Kidney (tissue), 14 donors: ENCODE measurements around the gene FAM118A. TPM values are rescaled to one million over a fixed set of nuclear protein-coding genes. Genes with fewer than 3 reads are reported as not detected.

Experiments used
- DNase-seq, 5 donors: peaks; one replicate each; pipeline ENCODE4 v3.0.0-alpha.2; 2013 to 2020
- FAIRE-seq: peaks from 2 replicates; lab custom pipeline; 2012; peaks lifted over from hg19 to GRCh38; lab: Jason Lieb, UNC
- H3K27ac ChIP-seq, 2 donors: one replicate each; pipeline ENCODE4 v1.7.0; 2013; ENCODE audit warnings: low read depth in 2 of 2, low read length in 2 of 2, inconsistent platforms in 1 of 2
- H3K27me3 ChIP-seq: one replicate; pipeline ENCODE4 v1.7.1; 2013; ENCODE audit warnings: low read length, inconsistent platforms; ENCODE audit not compliant: control insufficient read depth, insufficient read depth
- H3K36me3 ChIP-seq, 3 donors: one replicate each; pipeline versions ENCODE4 v1.7.0 to v1.7.1; 2013; ENCODE audit warnings: low read length in 3 of 3, control low read depth in 1 of 3, inconsistent platforms in 1 of 3; ENCODE audit not compliant: insufficient read depth in 3 of 3, control insufficient read depth in 2 of 3
- H3K4me1 ChIP-seq, 3 donors: one replicate each; pipeline versions ENCODE4 v1.7.0 to v1.7.1; 2013; ENCODE audit warnings: low read length in 3 of 3, inconsistent platforms in 1 of 3, low read depth in 1 of 3; ENCODE audit not compliant: control insufficient read depth in 2 of 3, insufficient read depth in 2 of 3
- H3K4me3 ChIP-seq, 3 donors: one replicate each; pipeline versions ENCODE4 v1.7.0 to v1.8.1; 2013; ENCODE audit warnings: low read length in 3 of 3, control low read depth in 1 of 3, inconsistent platforms in 1 of 3
- H3K9ac ChIP-seq, 3 donors: one replicate each; pipeline versions ENCODE4 v1.7.0 to v1.7.1; 2013; ENCODE audit warnings: low read length in 3 of 3, control low read depth in 1 of 3, inconsistent platforms in 1 of 3
- H3K9me3 ChIP-seq, 3 donors: one replicate each; pipeline versions ENCODE4 v1.7.0 to v1.7.1; 2013; ENCODE audit warnings: low read length in 3 of 3, control low read depth in 1 of 3, inconsistent platforms in 1 of 3; ENCODE audit not compliant: control insufficient read depth in 2 of 3, insufficient read depth in 1 of 3
- intact Hi-C: fragments of 100-400 bp; cut with DNase I; formaldehyde crosslinking; loops from one replicate; pipeline ENCODE4 v1.11.1; 2022
- polyA plus RNA-seq: library from polyadenylated mRNA; stranded (reverse); fragments of 350-450 nt; fragmentation: Illumina TruSeq; extraction: RNeasy Lipid Tissue Mini Kit (QIAGEN cat#74804); gene quantifications from one replicate; pipeline ENCODE4 v1.2.3, GENCODE V29; 2014; ENCODE audit warnings: low read depth, low replicate concordance; ENCODE audit not compliant: insufficient read depth
- total RNA-seq: library from RNA; stranded (reverse); fragmentation: NEBNext Ultra II Directional; extraction: Animal tissue kit (Norgen Biotek cat#: 25700); gene quantifications from one replicate; pipeline ENCODE4 v1.2.1, GENCODE V29; 2021
- TF ChIP-seq, protein P1 (sequence below): IDR thresholded peaks from 3 replicates; pipeline ENCODE4 v1.5.1; 2012; ENCODE audit warnings: mild to moderate bottlenecking, moderate library complexity, borderline replicate concordance; ENCODE audit not compliant: insufficient read depth; ENCODE audit errors: extremely low read depth
- donor health status: control.
- donor health status: control.
- donor health status: control.
- donor health status: control.
- donor health status: control.
- donor health status: DM: yes; HTN: yes; CAD: no.
- donor health status: Normal renal cell carcinoma (clear cell type).

The FAM118A gene
- total and polyA plus RNA-seq, 2 donors from 2014 or later: 5.7 to 13.0 TPM

DNA sequence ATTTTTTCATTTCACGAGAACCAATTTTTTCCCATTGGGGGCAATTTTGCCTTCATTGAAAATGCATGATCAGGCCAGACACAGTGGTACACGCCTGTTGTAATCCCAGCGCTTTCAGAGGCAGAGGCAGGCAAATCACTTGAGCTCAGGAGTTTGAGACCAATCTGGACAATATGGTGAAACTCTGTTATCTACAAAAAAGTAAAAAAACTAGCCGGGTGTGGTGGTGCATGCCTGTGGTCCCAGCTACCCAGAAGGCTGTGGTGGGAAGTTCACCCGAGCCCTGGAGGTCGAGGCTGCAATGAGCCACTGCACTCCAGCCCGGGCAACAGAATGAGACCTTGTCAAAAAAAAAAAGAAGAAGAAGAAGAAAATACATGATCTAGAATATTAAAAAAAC, 44.2 kb upstream of the FAM118A start:
- Histone ChIP-seq H3K4me3 (no peak overlapping the region), H3K9ac (no peak overlapping the region), H3K27me3 (no peaks in the 10 kb centered on the region), H3K9me3 (no peaks in the 10 kb centered on the region), H3K27ac (no peak overlapping the region), H3K4me1 (peaks cover 0 to 15% (median 8%) of the 10 kb centered on the region in 3 donors), H3K36me3 (no peaks in the 10 kb centered on the region)
- intact Hi-C loops: loop anchor here (5.0 kb wide), 1 partner anchor 172 kb away; no protein-coding TSS in a partner anchor
- TF ChIP-seq, protein P1, sequence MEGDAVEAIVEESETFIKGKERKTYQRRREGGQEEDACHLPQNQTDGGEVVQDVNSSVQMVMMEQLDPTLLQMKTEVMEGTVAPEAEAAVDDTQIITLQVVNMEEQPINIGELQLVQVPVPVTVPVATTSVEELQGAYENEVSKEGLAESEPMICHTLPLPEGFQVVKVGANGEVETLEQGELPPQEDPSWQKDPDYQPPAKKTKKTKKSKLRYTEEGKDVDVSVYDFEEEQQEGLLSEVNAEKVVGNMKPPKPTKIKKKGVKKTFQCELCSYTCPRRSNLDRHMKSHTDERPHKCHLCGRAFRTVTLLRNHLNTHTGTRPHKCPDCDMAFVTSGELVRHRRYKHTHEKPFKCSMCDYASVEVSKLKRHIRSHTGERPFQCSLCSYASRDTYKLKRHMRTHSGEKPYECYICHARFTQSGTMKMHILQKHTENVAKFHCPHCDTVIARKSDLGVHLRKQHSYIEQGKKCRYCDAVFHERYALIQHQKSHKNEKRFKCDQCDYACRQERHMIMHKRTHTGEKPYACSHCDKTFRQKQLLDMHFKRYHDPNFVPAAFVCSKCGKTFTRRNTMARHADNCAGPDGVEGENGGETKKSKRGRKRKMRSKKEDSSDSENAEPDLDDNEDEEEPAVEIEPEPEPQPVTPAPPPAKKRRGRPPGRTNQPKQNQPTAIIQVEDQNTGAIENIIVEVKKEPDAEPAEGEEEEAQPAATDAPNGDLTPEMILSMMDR: no peak
- no peak for DNase-seq
- FAIRE-seq: no peak

- H3K36me3 ChIP-seq: no peaks in the 10 kb centered on the region
- H3K27ac ChIP-seq: no peak overlapping the region
- DNase-seq (peak in 4 of 5 donors; percentile 78 to 92 (median 85)), FAIRE-seq (no peak)
- peak overlapping the region in 2 of 3 donors; percentile 27 to 65 for H3K9ac ChIP-seq
- no peaks in the 10 kb centered on the region for H3K27me3 ChIP-seq
- intact Hi-C loops: loop anchor here (5.0 kb wide), 1 partner anchor 169 kb away; no protein-coding TSS in a partner anchor
- H3K9me3 ChIP-seq: no peaks in the 10 kb centered on the region
- H3K4me3 ChIP-seq: peak overlapping the region; percentile 47 to 71 (median 57)
- H3K4me1 ChIP-seq: peaks cover 0 to 11% (median 10%) of the 10 kb centered on the region in 3 donors
- TF ChIP-seq, protein P1: no peak
Measured at GRCh38 chr22:45268167-45268957, 41.4 kb upstream of the FAM118A start.

DNA sequence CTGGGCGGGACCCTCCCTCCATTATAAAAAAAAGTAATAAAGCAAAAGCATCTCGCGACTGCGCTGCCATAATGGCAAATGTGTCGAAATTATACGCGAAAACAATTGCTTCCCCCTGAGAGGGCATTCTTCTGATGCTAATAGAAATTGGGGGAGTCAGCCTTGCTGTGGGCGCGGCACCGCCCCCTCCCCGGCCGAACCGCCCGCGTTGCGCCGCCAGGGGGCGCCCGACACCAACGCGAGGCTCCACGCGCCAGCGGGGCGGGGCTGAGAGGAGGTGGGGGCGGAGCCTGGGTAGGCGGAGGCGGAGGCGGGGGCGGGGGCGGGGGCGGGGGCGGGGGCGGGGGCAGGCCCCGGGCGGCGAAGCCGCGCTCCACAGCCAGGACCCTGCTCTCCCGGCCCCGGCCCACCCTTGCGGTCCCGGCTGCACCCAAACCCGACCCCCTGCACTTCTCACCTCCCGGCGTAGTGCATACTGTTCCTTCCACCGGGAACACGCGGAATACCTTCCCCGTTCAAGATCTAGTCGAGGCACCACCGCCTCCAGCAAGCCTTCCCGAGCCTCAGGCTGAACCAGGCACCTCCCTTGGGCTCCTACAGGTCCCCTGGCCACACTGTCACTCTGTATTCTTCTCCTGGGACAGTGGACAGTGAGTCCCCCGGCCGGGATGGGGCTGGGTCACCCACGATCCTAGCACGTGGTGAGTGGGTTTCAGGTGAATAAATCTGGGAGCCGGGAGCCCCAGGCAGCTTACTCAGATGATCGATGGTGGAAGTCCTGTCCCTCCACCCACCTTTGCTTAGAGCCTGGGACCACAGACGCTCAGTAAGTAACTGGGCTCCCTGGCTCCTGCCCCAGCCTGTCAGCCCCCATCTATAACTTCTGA, 40.5 kb upstream of the FAM118A start:
- peak overlapping the region in 2 of 3 donors; percentile 27 to 65 for H3K9ac ChIP-seq
- no peak for FAIRE-seq

More for the DNA sequence above, 40.5 kb upstream of the FAM118A start:
- peak; percentile 88 to 93 (median 92) for DNase-seq
- no peaks in the 10 kb centered on the region for H3K9me3 ChIP-seq
- H3K27me3 ChIP-seq: no peaks in the 10 kb centered on the region
- peaks cover 0 to 6% (median 3%) of the 10 kb centered on the region in 3 donors for H3K4me1 ChIP-seq
- no peaks in the 10 kb centered on the region for H3K36me3 ChIP-seq
- no peak overlapping the region for H3K27ac ChIP-seq
- TF ChIP-seq, protein P1: peak; percentile 96
- intact Hi-C loops: loop anchor here (5.0 kb wide), 1 partner anchor 168 kb away; no protein-coding TSS in a partner anchor
- H3K4me3 ChIP-seq: peak overlapping the region; percentile 47 to 71 (median 57)
